HG03159 (cell line): ENCODE data around the gene TP53I13.

Source experiments
- ATAC-seq: cut with Tn5 transposase; IDR thresholded peaks from one replicate; pipeline ENCODE4 v1.9.1; 2021; ENCODE audit warnings: mild to moderate bottlenecking, moderate library complexity; ENCODE audit not compliant: unreplicated experiment

Gene TP53I13

GRCh38 chr17:29613352-29613837 lies 44.9 kb downstream of the TP53I13 start:
- no peak for ATAC-seq

- no peak for ATAC-seq
Observed at GRCh38 chr17:29613856-29614255, 45.4 kb downstream of the TP53I13 start.

GRCh38 chr17:29614349-29615047 lies 46.0 kb downstream of the TP53I13 start:
- ATAC-seq = no peak

GRCh38 chr17:29615048-29615385 lies 46.5 kb downstream of the TP53I13 start:
- ATAC-seq = no peak

GRCh38 chr17:29615492-29616299 lies 47.2 kb downstream of the TP53I13 start:
- peak; percentile 45 for ATAC-seq

GRCh38 chr17:29616300-29617048 lies 48.0 kb downstream of the TP53I13 start:
- no peak for ATAC-seq

- ATAC-seq = peak; percentile 48
Observed at GRCh38 chr17:29617125-29617480, 48.6 kb downstream of the TP53I13 start.

GRCh38 chr17:29617481-29618271 lies 49.2 kb downstream of the TP53I13 start:
- peak; percentile 13 for ATAC-seq

- ATAC-seq = no peak
Observed at GRCh38 chr17:29618272-29619065, 50.0 kb downstream of the TP53I13 start.

GRCh38 chr17:29619251-29619650 lies 50.8 kb downstream of the TP53I13 start:
- ATAC-seq = no peak

- no peak for ATAC-seq
Observed at GRCh38 chr17:29620271-29620670, 51.8 kb downstream of the TP53I13 start.

GRCh38 chr17:29620779-29621500 lies 52.4 kb downstream of the TP53I13 start:
- ATAC-seq = no peak

GRCh38 chr17:29621751-29622194 lies 53.3 kb downstream of the TP53I13 start:
- ATAC-seq = no peak
